ENCODE measurements around the gene GPR152. TPM values are rescaled to one million over a fixed set of nuclear protein-coding genes. Genes with fewer than 3 reads are reported as not detected.
A peak's percentile ranks its signal among the peaks of the same experiment; 100 is the strongest.

Gene GPR152
- total RNA-seq, 5 donors from 2014 or later (not counting 1 experiment from before 2014, with no cell fraction given) = 0.19 TPM; not detected in 4

- Mint-ChIP-seq H3K36me3 (peaks cover 12% of the 10 kb centered on the region), H3K27ac (peak overlapping the region; percentile 91 to 95), H3K4me3 (peak overlapping the region; percentile 91 to 99 (median 92)), H3K9me3 (no peaks in the 10 kb centered on the region), H3K27me3 (no peaks in the 10 kb centered on the region), H3K4me1 (peaks cover 62 to 76% (median 64%) of the 10 kb centered on the region in 3 donors)
- no peak for ATAC-seq (replicated peaks in 1 of 4)
- DNase-seq = peak in 2 of 35 experiments; percentile 13 to 23
- Histone ChIP-seq H3K4me3 (ENCODE audit: control insufficient read depth in 1 of 2, extremely low read depth in 1 of 2, low read length in 1 of 2) (peak overlapping the region; percentile 60 to 77), H3K27ac (ENCODE audit: low read length) (peak overlapping the region; percentile 52), H3K9me3 (no peaks in the 10 kb centered on the region), H3K4me1 (ENCODE audit: control insufficient read depth in 1 of 2, extremely low read depth in 1 of 2, insufficient read depth in 2 of 2, low read length in 2 of 2) (peaks cover 38 to 89% of the 10 kb centered on the region in 2 experiments), H3K27me3 (replicated peaks in 1 of 2; ENCODE audit: control insufficient read depth in 2 of 2, extremely low read depth in 1 of 2, insufficient read depth in 2 of 2, low read length in 1 of 2) (no peaks in the 10 kb centered on the region), H3K36me3 (ENCODE audit: control insufficient read depth in 2 of 2, extremely low read depth in 1 of 2, insufficient read depth in 1 of 2, low read length in 1 of 2) (peaks cover 17 to 54% of the 10 kb centered on the region in 2 donors)
- ChIA-PET CTCF (interaction anchor here in 1 of 2 donors (0.6 to 2.0 kb wide), 2 partner anchors 15 to 32 kb away, joined by 7 to 9 read pairs; no protein-coding TSS in a partner anchor), POLR2A (interaction anchor here in 1 of 2 donors (1.1 kb wide), 1 partner anchor 32 kb away, joined by 4 read pairs; no protein-coding TSS in a partner anchor)
- 23% methylated on average over 38 of the region's 38 CpGs for WGBS (ENCODE audit: insufficient coverage)
These were observed 16.6 kb downstream of the GPR152 start for GRCh38 chr11:67435727-67436458.

GRCh38 chr11:67435031-67435726 lies 17.4 kb downstream of the GPR152 start:
- peaks cover 60 to 74% (median 64%) of the 10 kb centered on the region in 3 donors for H3K4me1 Mint-ChIP-seq
- H3K4me3 ChIP-seq (ENCODE audit: control insufficient read depth in 1 of 2, extremely low read depth in 1 of 2, low read length in 1 of 2) = peak overlapping the region; percentile 60 to 77
- H3K36me3 ChIP-seq (ENCODE audit: control insufficient read depth in 2 of 2, extremely low read depth in 1 of 2, insufficient read depth in 1 of 2, low read length in 1 of 2) = peaks cover 20 to 57% of the 10 kb centered on the region in 2 donors
- POLR2A ChIA-PET = no interaction called here
- peak overlapping the region; percentile 90 to 95 for H3K27ac Mint-ChIP-seq
- H3K9me3 ChIP-seq = no peaks in the 10 kb centered on the region
- no peaks in the 10 kb centered on the region for H3K27me3 Mint-ChIP-seq
- peak in 5 of 35 experiments; percentile 16 to 33 (median 21) for DNase-seq
- CTCF ChIA-PET = no interaction called here
- H3K36me3 Mint-ChIP-seq = peaks cover 12% of the 10 kb centered on the region
- peak overlapping the region; percentile 52 for H3K27ac ChIP-seq (ENCODE audit: low read length)
- ATAC-seq (replicated peaks in 1 of 4) = no peak
- 26% methylated on average over 15 of the region's 26 CpGs for WGBS (ENCODE audit: insufficient coverage)
- H3K4me1 ChIP-seq (ENCODE audit: control insufficient read depth in 1 of 2, extremely low read depth in 1 of 2, insufficient read depth in 2 of 2, low read length in 2 of 2) = peaks cover 31 to 89% of the 10 kb centered on the region in 2 experiments
- no peaks in the 10 kb centered on the region for H3K9me3 Mint-ChIP-seq
- H3K27me3 ChIP-seq (replicated peaks in 1 of 2; ENCODE audit: control insufficient read depth in 2 of 2, extremely low read depth in 1 of 2, insufficient read depth in 2 of 2, low read length in 1 of 2) = no peaks in the 10 kb centered on the region
- H3K4me3 Mint-ChIP-seq = peak overlapping the region; percentile 91 to 99 (median 92)

- peaks cover 12% of the 10 kb centered on the region for H3K36me3 Mint-ChIP-seq
- no peaks in the 10 kb centered on the region for H3K9me3 Mint-ChIP-seq
- Histone ChIP-seq H3K27ac (ENCODE audit: low read length) (peak overlapping the region; percentile 52), H3K4me3 (ENCODE audit: control insufficient read depth in 1 of 2, extremely low read depth in 1 of 2, low read length in 1 of 2) (peak overlapping the region; percentile 49 to 77), H3K36me3 (ENCODE audit: control insufficient read depth in 2 of 2, extremely low read depth in 1 of 2, insufficient read depth in 1 of 2, low read length in 1 of 2) (peaks cover 20 to 57% of the 10 kb centered on the region in 2 donors), H3K4me1 (ENCODE audit: control insufficient read depth in 1 of 2, extremely low read depth in 1 of 2, insufficient read depth in 2 of 2, low read length in 2 of 2) (peaks cover 28 to 87% of the 10 kb centered on the region in 2 experiments), H3K9me3 (no peaks in the 10 kb centered on the region), H3K27me3 (replicated peaks in 1 of 2; ENCODE audit: control insufficient read depth in 2 of 2, extremely low read depth in 1 of 2, insufficient read depth in 2 of 2, low read length in 1 of 2) (no peaks in the 10 kb centered on the region)
- H3K4me3 Mint-ChIP-seq = peak overlapping the region; percentile 47 to 99 (median 66)
- ATAC-seq (replicated peaks in 1 of 4) = no peak
- ChIA-PET CTCF (no interaction called here), POLR2A (no interaction called here)
- H3K4me1 Mint-ChIP-seq = peaks cover 57 to 71% (median 59%) of the 10 kb centered on the region in 3 donors
- no peaks in the 10 kb centered on the region for H3K27me3 Mint-ChIP-seq
- WGBS (ENCODE audit: insufficient coverage) = 34% methylated on average over 15 of the region's 23 CpGs
- peak overlapping the region; percentile 85 to 89 for H3K27ac Mint-ChIP-seq
- DNase-seq = peak in 5 of 35 experiments; percentile 18 to 45 (median 28)
These were observed 18.1 kb downstream of the GPR152 start for GRCh38 chr11:67434395-67434881.

GRCh38 chr11:67433536-67434394 lies 18.8 kb downstream of the GPR152 start:
- H3K4me3 Mint-ChIP-seq = peak overlapping the region; percentile 47 to 99 (median 66)
- peaks cover 20 to 57% of the 10 kb centered on the region in 2 donors for H3K36me3 ChIP-seq (ENCODE audit: control insufficient read depth in 2 of 2, extremely low read depth in 1 of 2, insufficient read depth in 1 of 2, low read length in 1 of 2)
- peaks cover 53 to 71% (median 57%) of the 10 kb centered on the region in 3 donors for H3K4me1 Mint-ChIP-seq
- H3K27me3 Mint-ChIP-seq = no peaks in the 10 kb centered on the region
- H3K27ac Mint-ChIP-seq = peak overlapping the region; percentile 85 to 89
- no peaks in the 10 kb centered on the region for H3K27me3 ChIP-seq (replicated peaks in 1 of 2; ENCODE audit: control insufficient read depth in 2 of 2, extremely low read depth in 1 of 2, insufficient read depth in 2 of 2, low read length in 1 of 2)
- no peaks in the 10 kb centered on the region for H3K9me3 Mint-ChIP-seq
- H3K36me3 Mint-ChIP-seq = peaks cover 12% of the 10 kb centered on the region
- H3K4me3 ChIP-seq (ENCODE audit: control insufficient read depth in 1 of 2, extremely low read depth in 1 of 2, low read length in 1 of 2) = peak overlapping the region; percentile 29 to 77
- H3K27ac ChIP-seq (ENCODE audit: low read length) = peak overlapping the region; percentile 52
- no peak for ATAC-seq (replicated peaks in 1 of 4)
- WGBS (ENCODE audit: insufficient coverage) = 50% methylated on average over 11 of the region's 22 CpGs
- DNase-seq = peak in 3 of 35 experiments; percentile 13 to 45 (median 20)
- no peaks in the 10 kb centered on the region for H3K9me3 ChIP-seq
- peaks cover 26 to 87% of the 10 kb centered on the region in 2 experiments for H3K4me1 ChIP-seq (ENCODE audit: control insufficient read depth in 1 of 2, extremely low read depth in 1 of 2, insufficient read depth in 2 of 2, low read length in 2 of 2)
- ChIA-PET CTCF (interaction anchor here (0.6 to 1.1 kb wide), 2 partner anchors 17 to 360 kb away, joined by 3 to 5 read pairs; no protein-coding TSS in a partner anchor), POLR2A (no interaction called here)

GRCh38 chr11:67432655-67433349 lies 19.7 kb downstream of the GPR152 start:
- Histone ChIP-seq H3K27ac (ENCODE audit: low read length) (peak overlapping the region; percentile 52), H3K27me3 (replicated peaks in 1 of 2; ENCODE audit: control insufficient read depth in 2 of 2, extremely low read depth in 1 of 2, insufficient read depth in 2 of 2, low read length in 1 of 2) (no peaks in the 10 kb centered on the region), H3K4me1 (ENCODE audit: control insufficient read depth in 1 of 2, extremely low read depth in 1 of 2, insufficient read depth in 2 of 2, low read length in 2 of 2) (peaks cover 27 to 83% of the 10 kb centered on the region in 2 experiments), H3K36me3 (ENCODE audit: control insufficient read depth in 2 of 2, extremely low read depth in 1 of 2, insufficient read depth in 1 of 2, low read length in 1 of 2) (peaks cover 20 to 57% of the 10 kb centered on the region in 2 donors), H3K4me3 (ENCODE audit: control insufficient read depth in 1 of 2, extremely low read depth in 1 of 2, low read length in 1 of 2) (no peak overlapping the region), H3K9me3 (no peaks in the 10 kb centered on the region)
- DNase-seq (no peak), ATAC-seq (replicated peaks in 1 of 4) (no peak)
- Mint-ChIP-seq H3K9me3 (no peaks in the 10 kb centered on the region), H3K27me3 (no peaks in the 10 kb centered on the region), H3K4me3 (peak overlapping the region in 2 of 3 donors; percentile 34 to 99), H3K27ac (peak overlapping the region; percentile 85 to 89), H3K4me1 (peaks cover 55 to 74% (median 58%) of the 10 kb centered on the region in 3 donors), H3K36me3 (peaks cover 12% of the 10 kb centered on the region)
- ChIA-PET CTCF (interaction anchor here (0.6 to 1.1 kb wide), 3 partner anchors 10 to 359 kb away, joined by 3 to 5 read pairs (median 3); partner anchors contain the start of gene CORO1B (in 1 of the 2)), POLR2A (no interaction called here)
- WGBS (ENCODE audit: insufficient coverage) = 89% methylated on average over 9 of the region's 22 CpGs

All from T-cell (primary cell).